Keratinocyte (primary cell): ENCODE results near the gene FGF5. TPM values are rescaled to one million over a fixed set of nuclear protein-coding genes. Genes with fewer than 3 reads are reported as not detected.
A peak's percentile ranks its signal among the peaks of the same experiment; 100 is the strongest.

ENCODE experiments used
- DNase-seq: peaks from one replicate; pipeline ENCODE4 v3.0.0-alpha.2; 2011; ENCODE audit warnings: low read depth, missing footprints, low spot score
- FAIRE-seq: peaks from 2 replicates; lab custom pipeline; 2011; peaks lifted over from hg19 to GRCh38; lab: Jason Lieb, UNC
- H2AFZ ChIP-seq: 2 replicates; pipeline ENCODE4 v1.6.0; 2012; ENCODE audit warnings: low read length, control low read depth, inconsistent platforms; ENCODE audit not compliant: control insufficient read depth
- H3K27ac ChIP-seq: 2 replicates; pipeline ENCODE4 v1.5.1; 2011; ENCODE audit warnings: low read length; ENCODE audit not compliant: control insufficient read depth, insufficient read depth
- H3K27me3 ChIP-seq: 3 replicates; pipeline ENCODE4 v1.6.0; 2011; ENCODE audit warnings: low read length; ENCODE audit not compliant: control insufficient read depth, insufficient read depth; ENCODE audit errors: extremely low read depth
- H3K36me3 ChIP-seq, 2 experiments: 2 replicates in 1 of 2; 3 replicates in 1 of 2; pipeline ENCODE4 v1.5.1; 2011; ENCODE audit warnings: low read length in 2 of 2, mild to moderate bottlenecking in 1 of 2; ENCODE audit not compliant: control insufficient read depth in 2 of 2, insufficient read depth in 2 of 2; ENCODE audit errors: extremely low read depth in 1 of 2
- H3K4me1 ChIP-seq: 3 replicates; pipeline ENCODE4 v1.5.1; 2011; ENCODE audit warnings: low read length; ENCODE audit not compliant: control insufficient read depth, insufficient read depth; ENCODE audit errors: extremely low read depth
- H3K4me2 ChIP-seq: 3 replicates; pipeline ENCODE4 v1.6.0; 2011; ENCODE audit warnings: low read depth, low read length; ENCODE audit not compliant: control insufficient read depth, insufficient read depth; ENCODE audit errors: extremely low read depth
- H3K4me3 ChIP-seq, 3 experiments: fragments of 200-600 bp in 1 of 3; sonication (generic) in 1 of 3; 2 replicates in 2 of 3; 3 replicates in 1 of 3; pipeline ENCODE4 v1.5.1; 2011 to 2016; ENCODE audit warnings: low read length in 3 of 3, mild to moderate bottlenecking in 3 of 3, control low read depth in 2 of 3, inconsistent platforms in 1 of 3, low read depth in 1 of 3, mixed read lengths in 1 of 3, mixed run types in 1 of 3, moderate library complexity in 1 of 3; ENCODE audit not compliant: control insufficient read depth in 2 of 3, insufficient read depth in 2 of 3; ENCODE audit errors: extremely low read depth in 1 of 3
- H3K79me2 ChIP-seq: 2 replicates; pipeline ENCODE4 v1.6.0; 2012; ENCODE audit warnings: low read length; ENCODE audit not compliant: control insufficient read depth, insufficient read depth
- H3K9ac ChIP-seq: 3 replicates; pipeline ENCODE4 v1.6.0; 2011; ENCODE audit warnings: low read length; ENCODE audit not compliant: control insufficient read depth, insufficient read depth; ENCODE audit errors: extremely low read depth
- H3K9me1 ChIP-seq: 3 replicates; pipeline ENCODE4 v1.6.0; 2011; ENCODE audit warnings: low read length; ENCODE audit not compliant: control insufficient read depth, insufficient read depth; ENCODE audit errors: extremely low read depth
- H3K9me3 ChIP-seq: 2 replicates; pipeline ENCODE4 v1.5.1; 2012; ENCODE audit warnings: low read depth, low read length; ENCODE audit not compliant: control insufficient read depth
- H4K20me1 ChIP-seq: 3 replicates; pipeline ENCODE4 v1.6.0; 2011; ENCODE audit warnings: low read length; ENCODE audit not compliant: control insufficient read depth, insufficient read depth; ENCODE audit errors: extremely low read depth
- CTCF ChIP-seq, 3 experiments: IDR thresholded peaks in 1 of 3; conservative IDR thresholded peaks in 1 of 3; optimal IDR thresholded peaks in 1 of 3; 2 replicates in 2 of 3; 3 replicates in 1 of 3; pipeline versions ENCODE3 to v1.5.1; 2011; ENCODE audit warnings: low read length in 3 of 3, mild to moderate bottlenecking in 3 of 3, moderate library complexity in 2 of 3, control low read depth in 1 of 3, inconsistent platforms in 1 of 3; ENCODE audit not compliant: insufficient read depth in 2 of 3; ENCODE audit errors: extremely low read depth in 1 of 3
- EZH2 ChIP-seq: IDR thresholded peaks from one replicate; pipeline ENCODE4 v1.6.1; 2012; ENCODE audit warnings: inconsistent platforms, mild to moderate bottlenecking, low read length, moderate library complexity
- dilution Hi-C: fragments of 300-500 bp; cut with MboI; formaldehyde crosslinking; loops from one replicate; pipeline ENCODE4 v1.7.0; 2020; ENCODE audit warnings: low sequenced_read_pairs; ENCODE audit not compliant: extremely low pct_ligation_motif_present
- polyA plus RNA-seq, 5 experiments: library from polyadenylated mRNA; depleted of rRNA in 3 of 5; stranded (reverse) in 3 of 5; stranded (forward) in 1 of 5; unstranded in 1 of 5; fragments of >200 nt; gene quantifications; 1 replicate in 1 of 5; 2 replicates in 3 of 5; 3 replicates in 1 of 5; pipeline versions ENCODE4 v1.2.1 to v1.2.3, GENCODE V29; 2011 to 2012; ENCODE audit warnings: missing spikeins in 2 of 5, low read depth in 1 of 5, low replicate concordance in 1 of 5

Gene FGF5
- polyA plus RNA-seq, 1 donor (not counting 4 experiments of a cell fraction or from before 2014, with no cell fraction given): 3.9 TPM

GRCh38 chr4:80235451-80235850, 31.0 kb upstream of the FGF5 start:
- H3K9me1 ChIP-seq: no peaks in the 10 kb centered on the region
- H3K9me3 ChIP-seq: no peaks in the 10 kb centered on the region
- no peak overlapping the region for H3K4me2 ChIP-seq
- no peak overlapping the region for H3K9ac ChIP-seq
- no peaks in the 10 kb centered on the region for H4K20me1 ChIP-seq
- TF ChIP-seq EZH2: no peak
- no peak for TF ChIP-seq CTCF (optimal IDR thresholded peaks at IDR 0.05 in 1 of 3, IDR thresholded peaks at IDR 0.05 in 1 of 3, conservative IDR thresholded peaks at IDR 0.05 in 1 of 3; ENCODE audit: extremely low read depth in 1 of 3, insufficient read depth in 2 of 3, low read length in 3 of 3)
- H3K36me3 ChIP-seq: no peaks in the 10 kb centered on the region
- no peaks in the 10 kb centered on the region for H3K79me2 ChIP-seq
- dilution Hi-C loops: no loop called here
- H3K4me3 ChIP-seq: no peak overlapping the region
- no peak overlapping the region for H3K27ac ChIP-seq
- no peak overlapping the region for H2AFZ ChIP-seq
- H3K4me1 ChIP-seq: peaks cover 30% of the 10 kb centered on the region
- no peak for FAIRE-seq
- DNase-seq: no peak
- no peaks in the 10 kb centered on the region for H3K27me3 ChIP-seq

- Histone ChIP-seq H3K79me2 (no peaks in the 10 kb centered on the region), H3K4me2 (peak overlapping the region; percentile 36), H3K4me3 (no peak overlapping the region), H3K9me3 (no peaks in the 10 kb centered on the region), H2AFZ (peak overlapping the region; percentile 36), H3K36me3 (no peaks in the 10 kb centered on the region), H3K9ac (no peak overlapping the region), H3K27me3 (no peaks in the 10 kb centered on the region), H3K4me1 (peaks cover 32% of the 10 kb centered on the region), H3K9me1 (no peaks in the 10 kb centered on the region), H3K27ac (peak overlapping the region; percentile 83), H4K20me1 (no peaks in the 10 kb centered on the region)
- DNase-seq (peak; percentile 45), FAIRE-seq (peak; percentile 93)
- dilution Hi-C loops: no loop called here
- TF ChIP-seq CTCF (optimal IDR thresholded peaks at IDR 0.05 in 1 of 3, IDR thresholded peaks at IDR 0.05 in 1 of 3, conservative IDR thresholded peaks at IDR 0.05 in 1 of 3; ENCODE audit: extremely low read depth in 1 of 3, insufficient read depth in 2 of 3, low read length in 3 of 3) (no peak), EZH2 (no peak)
Observed at GRCh38 chr4:80237992-80238391, 28.5 kb upstream of the FGF5 start.
